Endothelial cell of hepatic sinusoid (primary cell): ENCODE data around the gene KRTAP4-7.
"Not testable (repeated sequence)": the region's sequence is repeated elsewhere in the genome, so short reads cannot be mapped to it uniquely, and the experiment has no call there.

Experiments used
- in situ Hi-C: cut with HindIII; loops from 2 replicates; pipeline ENCODE4 v1.10.0; 2017; ENCODE audit warnings: low sequenced_read_pairs

KRTAP4-7 gene

DNA sequence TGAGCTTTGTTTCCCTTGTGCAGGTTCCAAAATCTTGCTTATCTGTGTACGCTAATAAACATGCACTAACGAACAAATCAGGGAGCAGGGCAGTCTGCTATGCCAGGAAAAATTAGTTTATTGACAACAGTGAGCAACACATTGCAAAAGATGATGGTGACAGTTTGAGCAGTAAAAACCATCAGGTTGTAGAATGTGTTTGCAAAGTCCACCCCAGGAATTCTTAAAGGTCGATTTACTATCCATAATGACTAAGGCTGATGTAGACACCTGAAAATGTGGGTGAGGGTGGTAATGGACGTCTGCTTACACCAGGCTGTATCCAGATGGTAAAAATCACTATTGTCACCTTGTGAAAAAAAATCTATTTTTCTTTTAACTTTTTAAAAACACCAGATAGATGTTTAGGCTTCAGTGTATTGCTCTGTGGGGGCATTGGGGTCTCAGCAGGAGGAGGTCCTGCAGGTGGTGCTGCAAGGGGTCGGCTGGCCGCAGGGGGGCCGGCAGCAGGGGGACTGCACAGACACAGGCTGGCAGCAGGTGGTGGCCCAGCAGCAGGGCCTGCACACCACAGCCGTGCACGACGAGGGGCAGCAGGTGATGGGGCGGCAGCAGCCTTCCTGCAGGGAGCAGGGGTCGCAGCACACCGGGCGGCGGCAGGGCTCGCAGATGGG is 18.8 kb upstream of the KRTAP4-7 start:
- in situ Hi-C loops: not testable (repeated sequence)

DNA sequence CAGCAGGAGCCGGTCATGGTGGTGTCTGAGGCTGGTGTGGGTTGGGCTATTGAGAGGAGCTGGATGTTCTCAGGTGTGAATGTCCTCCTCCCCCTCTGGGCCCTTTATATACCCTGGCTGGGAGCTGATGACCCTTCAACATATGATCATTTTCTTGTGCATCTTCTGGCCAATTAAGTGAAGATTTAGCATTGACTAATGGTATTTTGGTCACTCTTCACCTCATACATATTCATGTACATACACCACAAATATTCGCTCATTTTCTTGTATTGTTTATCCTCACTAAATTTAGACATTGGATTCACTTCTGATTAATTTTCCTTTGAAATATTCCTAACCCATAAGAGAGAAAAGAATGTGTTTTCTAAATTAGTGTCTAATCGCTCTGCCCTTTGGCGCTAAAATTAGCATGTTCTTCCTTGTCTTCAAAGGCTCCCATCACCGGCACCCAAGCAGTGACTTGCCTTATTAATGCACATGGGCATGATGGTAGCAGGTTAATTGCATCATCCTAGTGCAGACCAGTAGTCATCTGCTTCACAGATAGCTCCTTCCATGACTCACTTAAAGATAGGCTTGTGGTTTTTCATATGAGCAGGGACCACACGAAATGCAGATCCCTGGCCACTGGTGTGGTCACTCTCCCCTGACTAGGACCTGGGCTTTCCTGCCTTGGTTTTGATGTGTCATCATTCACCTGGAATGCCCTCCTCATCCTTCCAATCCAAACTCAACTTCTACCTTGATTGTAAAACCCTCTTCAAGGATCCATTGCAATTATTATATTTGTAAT is 17.9 kb upstream of the KRTAP4-7 start, which contains the start of gene KRTAP2-4:
Gene KRTAP2-4 (minus strand): TSS at position 51 of the 796 bp plus-strand sequence. CDS start 34 bp downstream, at position 17.
- in situ Hi-C loops: no loop called here

DNA sequence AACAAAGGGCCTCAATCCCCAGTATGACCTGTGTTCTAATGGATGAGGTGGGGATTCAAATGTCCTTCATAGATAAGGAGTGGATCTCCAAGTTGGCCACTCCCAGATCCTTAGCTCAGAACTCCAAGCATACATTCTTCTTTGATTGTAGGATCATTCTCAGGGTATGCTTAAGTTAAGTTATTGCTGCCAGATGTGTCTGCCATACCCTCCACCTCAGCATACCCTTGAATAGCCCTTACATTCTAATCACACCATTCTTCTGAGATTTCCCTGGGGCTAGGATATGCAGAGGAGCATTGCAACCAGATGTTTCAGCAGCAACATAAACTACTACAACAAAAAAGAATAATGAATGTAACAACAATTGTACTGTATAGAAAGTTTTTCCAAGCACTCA is 16.7 kb upstream of the KRTAP4-7 start:
- in situ Hi-C loops: no loop called here

DNA sequence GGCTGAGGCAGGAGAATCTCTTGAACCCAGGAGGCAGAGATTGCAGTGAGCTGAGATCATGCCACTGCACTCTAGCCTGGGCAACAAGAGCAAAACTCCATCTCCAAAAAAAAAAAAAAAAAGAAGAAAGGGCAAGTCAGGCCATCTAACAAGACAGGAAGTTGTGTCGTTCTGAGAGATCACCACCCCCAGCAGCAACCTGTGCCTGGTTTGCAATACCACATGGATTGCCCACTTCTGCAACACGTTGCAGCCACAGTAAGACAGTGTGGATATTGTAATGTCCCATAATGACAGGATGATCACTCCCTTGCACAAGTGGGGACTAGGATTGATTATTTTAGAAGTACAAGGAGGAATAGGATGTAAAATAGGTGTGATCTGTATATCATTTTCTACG is 14.9 kb upstream of the KRTAP4-7 start:
- in situ Hi-C loops: no loop called here

DNA sequence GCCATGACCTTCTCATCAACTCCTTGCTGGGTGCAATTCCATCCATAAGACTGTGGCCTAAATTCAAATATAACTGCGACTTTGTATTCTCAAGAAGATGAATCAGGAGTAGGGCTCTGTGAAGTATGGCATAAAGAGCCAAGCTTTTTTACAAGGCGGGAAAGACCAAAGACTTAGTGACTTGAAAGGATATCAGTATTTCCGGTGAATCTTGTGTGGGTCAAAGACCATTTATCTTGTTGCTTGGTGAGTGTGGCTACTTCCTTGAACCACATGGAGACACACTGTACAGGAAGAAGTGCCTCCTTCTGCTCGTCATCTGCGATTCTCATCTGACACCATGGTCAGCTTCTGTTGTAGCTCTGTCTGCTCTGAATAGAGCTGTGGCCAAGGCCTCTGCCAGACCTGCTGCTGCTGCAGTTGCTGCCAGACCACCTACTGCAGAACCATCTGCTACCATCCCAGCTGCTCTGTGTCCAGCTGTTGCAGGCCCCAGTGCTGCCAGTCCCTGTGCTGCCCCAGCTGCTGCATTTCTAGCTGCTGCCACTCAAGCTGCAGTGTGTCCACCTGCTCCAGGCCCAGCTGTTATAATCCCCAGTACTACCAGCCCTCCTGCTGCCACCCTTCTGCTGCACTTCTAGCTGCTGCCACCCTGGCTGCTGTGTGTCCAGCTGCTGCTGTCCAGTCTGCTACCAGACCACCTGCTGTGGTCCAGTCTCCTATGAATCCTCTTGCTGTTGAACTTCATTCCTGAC is 12.2 kb upstream of the KRTAP4-7 start:
- in situ Hi-C loops: no loop called here

DNA sequence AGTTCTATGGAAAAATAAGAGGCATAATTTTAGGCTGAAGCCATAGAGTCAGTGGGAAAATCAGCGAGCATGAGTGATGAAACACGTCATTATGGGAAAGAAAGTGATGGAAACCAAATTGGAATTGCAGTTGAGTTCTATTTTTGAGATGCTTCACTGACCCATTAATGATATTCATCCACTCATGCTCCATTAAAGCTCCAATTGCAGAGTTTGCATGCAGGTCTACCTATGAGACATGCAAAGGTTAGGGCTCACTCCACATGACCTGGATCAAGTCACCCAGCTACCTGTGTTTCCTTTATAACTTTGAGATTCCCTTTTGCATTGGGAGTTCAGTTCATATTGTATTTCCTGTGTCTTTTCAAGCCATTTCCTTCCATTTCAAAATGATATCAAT is 10.3 kb upstream of the KRTAP4-7 start:
- in situ Hi-C loops: no loop called here

DNA sequence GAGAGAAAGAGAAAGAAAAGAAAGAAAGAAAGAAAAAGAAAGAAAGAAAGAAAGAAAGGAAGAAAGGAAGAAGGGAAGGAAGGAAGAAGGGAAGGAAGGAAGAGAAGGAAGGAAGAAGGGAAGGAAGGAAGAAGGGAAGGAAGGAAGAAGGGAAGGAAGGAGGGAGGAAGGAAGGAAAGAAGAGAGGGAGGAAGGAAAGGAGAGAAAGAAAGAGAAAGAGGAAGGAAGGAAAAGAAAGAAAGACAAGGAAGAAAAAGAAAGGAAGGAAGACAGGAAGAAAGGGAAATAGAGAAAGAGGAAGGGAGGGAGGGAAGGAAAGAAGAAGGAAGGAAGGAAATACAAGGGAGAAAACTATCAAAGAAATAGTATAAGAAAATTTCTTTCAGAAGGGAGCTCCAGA is 7.2 kb upstream of the KRTAP4-7 start:
- in situ Hi-C loops: no loop called here

DNA sequence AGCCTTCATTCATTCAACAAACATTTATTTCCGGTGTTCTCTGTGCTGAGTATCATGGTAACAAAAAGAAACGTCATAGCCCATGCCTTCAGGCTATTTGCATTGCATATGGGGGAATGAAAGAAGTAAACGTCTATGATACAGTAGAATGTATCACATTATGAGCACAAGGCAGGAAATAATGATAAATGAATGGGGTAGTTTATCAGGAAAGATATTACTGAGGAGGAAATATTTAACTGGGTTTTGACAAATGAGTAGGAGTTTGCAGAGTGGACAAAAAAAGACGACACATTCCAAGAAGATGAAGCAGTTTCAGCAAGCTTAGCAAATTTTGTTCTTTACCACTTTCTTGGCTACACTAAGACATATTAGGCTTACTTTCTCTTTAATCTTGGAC is 1.3 kb upstream of the KRTAP4-7 start:
- in situ Hi-C loops: no loop called here

DNA sequence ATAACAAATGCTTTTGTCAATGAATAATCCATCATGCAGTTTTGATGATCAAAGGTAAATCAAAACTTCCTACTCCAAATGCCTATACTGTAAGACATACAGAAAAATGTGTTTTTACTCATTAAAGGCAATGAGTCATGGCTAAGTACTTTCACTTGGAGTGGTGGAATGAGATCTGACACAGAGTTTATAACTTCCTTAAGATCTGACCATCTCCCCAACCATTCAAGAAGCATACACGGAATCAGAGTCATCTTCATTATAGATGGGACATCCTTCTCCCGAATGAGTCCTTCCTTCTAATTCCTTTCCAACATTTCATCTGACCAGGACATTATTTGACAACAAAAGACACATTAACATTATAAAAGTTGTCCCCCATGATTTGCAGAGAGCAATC is 523 bp upstream of the KRTAP4-7 start:
- in situ Hi-C loops: not testable (repeated sequence)

DNA sequence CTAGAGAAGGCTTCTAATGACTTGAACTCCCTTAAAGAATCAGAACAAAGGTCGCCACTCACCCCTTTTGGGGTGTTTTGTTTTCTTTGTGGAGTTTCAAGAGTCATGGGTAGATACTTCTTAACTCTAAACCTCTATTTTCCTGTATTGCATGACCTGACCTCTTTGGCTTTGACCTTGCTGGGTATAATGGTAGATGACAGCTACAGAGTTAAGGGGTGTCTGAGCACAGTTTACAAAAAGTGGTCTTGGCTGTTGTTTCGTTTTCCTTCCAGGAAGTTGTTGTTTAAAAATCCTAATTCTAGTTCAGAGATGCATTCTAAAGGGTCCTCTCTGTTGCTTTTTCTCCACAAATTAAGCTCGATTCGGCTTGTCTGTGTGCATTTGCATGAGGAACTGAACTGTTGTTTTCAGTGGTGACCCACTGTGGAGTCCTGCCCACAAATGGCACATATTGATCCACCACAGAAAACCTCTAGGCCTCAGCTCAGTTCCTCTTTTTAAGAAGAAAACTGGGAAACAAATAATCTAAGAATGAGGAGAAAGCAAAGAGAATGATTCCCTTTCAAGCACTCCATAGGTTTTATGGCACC is 4.9 kb downstream of the KRTAP4-7 start:
- in situ Hi-C loops: not testable (repeated sequence)

DNA sequence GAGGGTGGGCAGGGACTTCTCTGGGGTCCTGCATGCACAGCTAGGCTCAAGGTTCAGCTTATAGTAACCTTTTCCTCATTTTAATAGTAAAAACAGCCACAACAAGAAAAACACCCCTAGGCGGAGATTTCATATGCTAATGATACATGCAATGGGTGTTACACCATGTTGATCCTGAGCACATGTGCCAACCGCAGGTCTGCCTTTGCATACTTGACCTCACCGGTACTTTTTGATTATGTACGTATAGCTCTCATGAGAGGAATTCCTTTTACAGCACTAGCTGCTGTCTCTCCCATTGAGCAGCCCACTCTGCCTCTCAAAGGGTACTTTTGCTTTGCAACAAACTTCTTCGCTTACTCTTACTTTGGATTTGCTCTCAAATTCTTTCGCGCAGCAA is 12.1 kb downstream of the KRTAP4-7 start:
- in situ Hi-C loops: no loop called here

DNA sequence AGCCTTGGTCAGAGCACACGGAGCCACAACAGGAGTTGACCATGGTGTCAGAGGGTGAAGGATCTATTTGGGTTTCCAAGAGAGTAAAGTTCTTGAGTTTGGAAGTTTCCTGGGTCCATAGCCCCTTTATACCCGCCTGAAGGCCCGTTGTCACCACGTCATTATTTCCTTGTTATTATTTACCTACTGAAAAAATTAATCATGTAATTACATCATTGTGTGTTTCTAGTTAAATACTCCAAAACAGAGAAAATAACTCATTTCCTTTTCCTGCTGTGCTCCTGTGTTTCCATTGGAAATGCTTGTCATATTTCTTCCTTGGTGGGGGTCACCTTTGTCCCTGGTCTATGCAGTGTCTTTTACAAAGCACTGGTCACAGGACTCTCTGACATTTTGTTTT is 14.1 kb downstream of the KRTAP4-7 start, which contains the start of gene KRTAP4-8:
Gene KRTAP4-8 (minus strand): TSS at position 101 of the 400 bp plus-strand sequence. CDS start 58 bp downstream, at position 43.
- in situ Hi-C loops: no loop called here

DNA sequence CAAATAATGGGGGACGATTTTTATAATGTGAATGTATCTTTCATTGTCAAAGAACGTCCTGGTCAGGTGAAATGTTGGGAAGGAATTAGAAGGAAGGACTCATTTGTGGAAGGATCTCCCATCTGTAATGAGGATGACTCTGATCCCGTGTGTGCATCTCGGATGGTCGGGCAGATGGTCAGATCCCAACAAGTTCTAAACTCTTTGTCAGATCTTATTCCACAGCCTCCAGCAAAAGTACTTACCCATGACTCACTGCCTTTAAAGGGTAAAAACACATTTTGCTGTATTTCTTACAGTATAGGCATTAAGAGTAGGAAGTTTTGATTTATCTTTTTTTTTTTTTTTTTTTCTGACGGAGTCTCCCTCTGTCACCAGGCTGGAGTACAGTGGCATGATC is 14.5 kb downstream of the KRTAP4-7 start:
- in situ Hi-C loops: no loop called here

DNA sequence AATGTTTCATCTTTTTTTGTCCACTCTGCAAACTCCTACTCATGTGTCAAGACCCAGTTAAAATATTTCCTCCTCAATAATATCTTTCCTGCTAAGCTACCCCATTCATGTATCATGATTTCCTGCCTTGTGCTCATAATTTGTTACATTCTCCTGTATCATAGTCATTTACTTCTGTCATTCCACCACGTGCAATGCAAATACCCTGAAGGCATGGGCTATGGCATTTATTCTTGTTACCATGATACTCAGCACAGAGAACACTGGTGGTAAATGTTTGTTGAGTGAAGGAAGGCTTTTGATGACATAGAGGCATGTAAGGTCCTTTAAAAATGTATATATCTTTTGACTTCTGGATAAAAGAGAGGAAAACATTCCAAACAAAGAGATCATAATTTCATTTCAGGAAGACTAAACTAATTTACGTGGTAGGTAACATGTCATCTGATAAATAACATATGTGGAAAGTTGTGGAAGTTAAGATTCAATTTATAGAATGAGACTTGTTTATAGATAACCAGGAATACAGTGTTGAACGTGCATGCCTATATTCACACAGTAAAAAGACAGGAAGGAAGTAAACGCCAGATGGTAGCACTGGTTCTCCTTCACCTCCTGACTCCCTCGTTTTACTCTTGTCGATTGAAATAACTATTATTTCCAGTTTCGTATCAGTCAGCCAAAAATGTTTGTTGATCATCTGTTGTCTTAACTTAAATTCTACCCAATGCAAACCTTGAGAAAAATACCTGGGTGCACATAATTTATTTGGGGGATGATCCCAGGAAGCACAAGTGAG is 15.9 kb downstream of the KRTAP4-7 start:
- in situ Hi-C loops: not testable (repeated sequence)

DNA sequence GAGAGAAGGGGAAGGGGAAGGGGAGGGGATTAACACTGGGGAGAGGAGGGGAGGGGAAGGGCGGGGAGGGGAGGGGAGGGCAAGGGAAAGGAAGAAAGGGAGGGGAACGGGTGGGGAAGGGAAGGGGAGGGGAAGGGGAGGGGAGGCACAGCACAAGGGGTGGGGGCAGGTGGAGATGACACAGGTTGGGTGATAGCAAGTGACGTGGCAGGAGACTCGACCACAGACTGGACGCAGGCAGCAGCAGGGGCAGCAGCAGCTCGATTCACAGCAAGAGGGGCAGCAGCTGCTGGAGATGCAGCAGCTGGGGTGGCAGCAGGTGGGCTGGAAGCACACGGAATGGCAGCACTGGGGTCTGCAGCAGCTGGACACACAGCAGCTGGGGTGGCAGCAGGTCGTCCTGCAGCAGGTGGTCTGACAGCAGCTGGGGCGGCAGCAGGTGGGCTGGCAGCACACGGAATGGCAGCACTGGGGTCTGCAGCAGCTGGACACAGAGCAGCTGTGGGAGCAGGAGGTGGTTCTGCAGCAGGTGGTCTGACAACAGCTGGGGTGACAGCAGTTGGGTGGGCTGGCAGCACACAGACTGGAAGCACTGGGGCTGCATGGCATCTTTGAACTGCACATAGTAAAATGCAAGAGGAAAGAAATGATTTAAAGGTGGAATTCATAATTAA is 17.8 kb downstream of the KRTAP4-7 start, which contains the start of gene KRTAP4-16:
Gene KRTAP4-16 (minus strand): TSS at position 624 of the 674 bp plus-strand sequence. CDS start 0 bp downstream, at position 624.
- in situ Hi-C loops: no loop called here

DNA sequence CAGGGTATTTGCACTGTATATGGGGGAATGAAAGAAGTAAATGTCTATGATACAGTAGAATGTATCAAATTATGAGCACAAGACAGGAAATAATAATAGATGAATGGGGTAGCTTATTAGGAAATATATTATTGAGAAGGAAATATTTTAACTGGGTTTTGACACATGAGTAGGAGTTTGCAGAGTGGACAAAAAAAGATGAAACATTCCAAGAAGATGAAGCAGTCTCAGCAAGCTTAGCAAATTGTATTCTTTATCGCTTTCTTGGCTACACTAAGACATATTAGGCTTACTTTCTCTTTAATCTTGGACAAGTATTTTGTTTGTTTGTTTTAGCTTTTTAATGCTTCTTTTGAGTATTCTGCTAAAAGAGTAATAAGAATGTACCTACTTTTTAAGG is 19.9 kb downstream of the KRTAP4-7 start:
- in situ Hi-C loops: no loop called here

DNA sequence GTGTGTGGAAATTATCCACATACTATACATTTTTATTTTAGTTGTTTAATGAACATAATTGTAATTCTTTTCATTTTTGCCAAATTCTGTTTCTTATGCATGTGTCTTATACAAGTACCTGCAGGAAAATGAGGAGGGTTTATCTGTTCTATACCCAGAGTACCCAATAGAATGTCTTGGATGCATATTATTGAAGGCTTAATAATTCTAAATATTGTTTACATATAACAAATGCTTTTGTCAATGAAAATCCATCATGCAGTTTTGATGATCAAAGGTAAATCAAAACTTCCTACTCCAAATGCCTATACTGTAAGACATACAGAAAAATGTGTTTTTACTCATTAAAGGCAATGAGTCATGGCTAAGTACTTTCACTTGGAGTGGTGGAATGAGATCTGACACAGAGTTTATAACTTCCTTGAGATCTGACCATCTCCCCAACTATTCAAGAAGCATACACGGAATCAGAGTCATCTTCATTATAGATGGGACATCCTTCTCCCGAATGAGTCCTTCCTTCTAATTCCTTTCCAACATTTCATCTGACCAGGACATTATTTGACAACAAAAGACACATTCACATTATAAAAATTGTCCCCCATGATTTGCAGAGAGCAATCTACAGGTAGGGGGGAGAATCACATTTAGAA is 20.6 kb downstream of the KRTAP4-7 start:
- in situ Hi-C loops: not testable (repeated sequence)

DNA sequence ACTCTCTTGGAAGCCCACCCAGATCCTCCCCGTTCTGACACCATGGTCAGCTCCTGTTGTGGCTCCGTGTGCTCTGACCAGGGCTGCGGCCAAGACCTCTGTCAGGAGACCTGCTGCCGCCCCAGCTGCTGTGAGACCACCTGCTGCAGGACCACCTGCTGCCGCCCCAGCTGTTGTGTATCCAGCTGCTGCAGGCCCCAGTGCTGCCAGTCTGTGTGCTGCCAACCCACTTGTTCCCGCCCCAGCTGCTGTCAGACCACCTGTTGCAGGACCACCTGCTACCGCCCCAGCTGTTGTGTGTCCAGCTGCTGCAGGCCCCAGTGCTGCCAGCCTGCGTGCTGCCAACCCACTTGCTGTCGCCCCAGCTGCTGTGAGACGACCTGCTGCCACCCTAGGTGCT is 21.4 kb downstream of the KRTAP4-7 start, which contains the start of gene KRTAP4-9:
Gene KRTAP4-9 (plus strand): TSS at position 43 of the 400 bp plus-strand sequence. CDS start 0 bp downstream, at position 43.
- in situ Hi-C loops: not testable (repeated sequence)

DNA sequence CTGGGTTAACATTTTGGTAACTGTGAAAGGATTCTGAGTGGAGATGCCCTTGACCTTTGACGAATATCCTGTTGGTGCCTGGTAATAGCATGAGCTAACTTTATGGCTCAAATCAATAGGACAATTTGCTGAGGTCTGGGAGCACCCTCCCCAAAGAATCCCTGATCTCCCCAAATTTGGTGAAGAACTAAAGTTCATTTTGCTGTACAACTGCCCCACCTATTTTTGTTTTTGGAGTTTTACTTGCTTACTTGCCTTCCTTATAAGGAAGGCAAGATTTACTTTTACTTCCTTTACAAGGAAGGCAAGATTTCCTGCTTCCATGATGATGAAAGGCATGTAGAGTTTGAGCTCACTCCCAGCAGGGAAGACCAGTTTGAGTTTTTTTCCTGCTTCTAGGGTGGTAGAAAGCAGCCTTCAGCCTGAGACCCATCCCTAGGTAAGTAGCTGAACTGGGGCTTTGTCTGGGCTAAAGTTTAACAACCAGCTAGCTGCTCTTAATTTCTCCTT is 24.0 kb downstream of the KRTAP4-7 start:
- in situ Hi-C loops: no loop called here
